ENCODE data around the gene CNTN1.
"Not testable (repeated sequence)": the region's sequence is repeated elsewhere in the genome, so short reads cannot be mapped to it uniquely, and the experiment has no call there.

Gene CNTN1

GRCh38 chr12:40697566-40698259 is 5.5 kb downstream of the CNTN1 start:
- DNase-seq (ENCODE audit: low read depth in 2 of 2): no peak

- DNase-seq (ENCODE audit: low read depth in 2 of 2): no peak
Observed at GRCh38 chr12:40701756-40702155, 9.5 kb downstream of the CNTN1 start.

GRCh38 chr12:40711121-40711520 is 18.9 kb downstream of the CNTN1 start:
- DNase-seq (ENCODE audit: low read depth in 2 of 2): no peak

GRCh38 chr12:40714636-40715035 is 22.4 kb downstream of the CNTN1 start:
- DNase-seq (ENCODE audit: low read depth in 2 of 2): no peak

GRCh38 chr12:40716037-40716436 is 23.8 kb downstream of the CNTN1 start:
- no peak for DNase-seq (ENCODE audit: low read depth in 2 of 2)

- DNase-seq (ENCODE audit: low read depth in 2 of 2): no peak
Observed at GRCh38 chr12:40717576-40717975, 25.3 kb downstream of the CNTN1 start.

GRCh38 chr12:40718878-40719372 is 26.7 kb downstream of the CNTN1 start:
- no peak for DNase-seq (ENCODE audit: low read depth in 2 of 2)

- DNase-seq (ENCODE audit: low read depth in 2 of 2): no peak
Observed at GRCh38 chr12:40723001-40723400, 30.8 kb downstream of the CNTN1 start.

- no peak for DNase-seq (ENCODE audit: low read depth in 2 of 2)
Observed at GRCh38 chr12:40726366-40726765, 34.1 kb downstream of the CNTN1 start.

- no peak for DNase-seq (ENCODE audit: low read depth in 2 of 2)
Observed at GRCh38 chr12:40727774-40728483, 35.7 kb downstream of the CNTN1 start.

GRCh38 chr12:40730281-40730680 is 38.0 kb downstream of the CNTN1 start:
- DNase-seq (ENCODE audit: low read depth in 2 of 2): no peak

GRCh38 chr12:40733871-40734270 is 41.6 kb downstream of the CNTN1 start:
- DNase-seq (ENCODE audit: low read depth in 2 of 2): no peak

- no peak for DNase-seq (ENCODE audit: low read depth in 2 of 2)
Observed at GRCh38 chr12:40734276-40734675, 42.0 kb downstream of the CNTN1 start.

GRCh38 chr12:40735551-40736230 is 43.5 kb downstream of the CNTN1 start:
- no peak for DNase-seq (ENCODE audit: low read depth in 2 of 2)

GRCh38 chr12:40737416-40737815 is 45.2 kb downstream of the CNTN1 start:
- DNase-seq (ENCODE audit: low read depth in 2 of 2): not testable (repeated sequence)

GRCh38 chr12:40738856-40739255 is 46.6 kb downstream of the CNTN1 start:
- no peak for DNase-seq (ENCODE audit: low read depth in 2 of 2)

GRCh38 chr12:40742041-40742440 is 49.8 kb downstream of the CNTN1 start:
- DNase-seq (ENCODE audit: low read depth in 2 of 2): no peak

GRCh38 chr12:40745386-40745785 is 53.1 kb downstream of the CNTN1 start:
- DNase-seq (ENCODE audit: low read depth in 2 of 2): no peak

GRCh38 chr12:40749863-40750262 is 57.6 kb downstream of the CNTN1 start:
- no peak for DNase-seq (ENCODE audit: low read depth in 2 of 2)

GRCh38 chr12:40752011-40752410 is 59.8 kb downstream of the CNTN1 start:
- no peak for DNase-seq (ENCODE audit: low read depth in 2 of 2)

- DNase-seq (ENCODE audit: low read depth in 2 of 2): no peak
Observed at GRCh38 chr12:40760821-40761220, 68.6 kb downstream of the CNTN1 start.

GRCh38 chr12:40762072-40762471 is 69.8 kb downstream of the CNTN1 start:
- no peak for DNase-seq (ENCODE audit: low read depth in 2 of 2)
